Measurements from ENCODE around the gene VHLL. TPM values are rescaled to one million over a fixed set of nuclear protein-coding genes. Genes with fewer than 3 reads are reported as not detected.
A peak's percentile ranks its signal among the peaks of the same experiment; 100 is the strongest.

Gene VHLL
- total and polyA plus RNA-seq, 2 donors (not counting 1 experiment from before 2014, with no cell fraction given): not detected

GRCh38 chr1:156310962-156311361 is 11.9 kb upstream of the VHLL start:
- H3K9me3 ChIP-seq (ENCODE audit: control insufficient read depth, insufficient read depth, low read depth, low read length): no peaks in the 10 kb centered on the region

GRCh38 chr1:156308078-156308477 is 9.0 kb upstream of the VHLL start:
- no peak overlapping the region for H3K4me3 ChIP-seq (replicated peaks in 1 of 4; ENCODE audit: control extremely low read depth in 1 of 4, insufficient read depth in 1 of 4, low read depth in 3 of 4, low read length in 4 of 4)
- no peaks in the 10 kb centered on the region for H3K9me3 ChIP-seq (ENCODE audit: control insufficient read depth, insufficient read depth, low read depth, low read length)
- H3K36me3 ChIP-seq (ENCODE audit: control insufficient read depth, insufficient read depth, low read length): peaks cover 17% of the 10 kb centered on the region
- no peaks in the 10 kb centered on the region for H4K20me1 ChIP-seq (ENCODE audit: control insufficient read depth, extremely low read depth, insufficient read depth, low read length)
- DNase-seq (ENCODE audit: low read depth in 2 of 2): peak; percentile 54 to 63
- no peak overlapping the region for H3K27ac ChIP-seq (ENCODE audit: insufficient read depth, low read length)
- TF ChIP-seq EZH2 (IDR thresholded peaks at IDR 0.05; ENCODE audit: low read length, missing control alignments) (no peak), CTCF (conservative IDR thresholded peaks at IDR 0.05 in 1 of 2, IDR thresholded peaks at IDR 0.05 in 1 of 2; ENCODE audit: low read depth in 1 of 2, low read length in 2 of 2) (no peak)
- no peaks in the 10 kb centered on the region for H3K4me1 ChIP-seq (ENCODE audit: control insufficient read depth, extremely low read depth, insufficient read depth, low read length)
- H2AFZ ChIP-seq (ENCODE audit: low read length): no peak overlapping the region
- H3K79me2 ChIP-seq (ENCODE audit: control insufficient read depth, insufficient read depth, low read length): no peaks in the 10 kb centered on the region
- H3K4me2 ChIP-seq (ENCODE audit: extremely low read depth, insufficient read depth, low read length): no peak overlapping the region
- no peaks in the 10 kb centered on the region for H3K27me3 ChIP-seq (ENCODE audit: control insufficient read depth, insufficient read depth, low read length)
- no peak overlapping the region for H3K9ac ChIP-seq (ENCODE audit: insufficient read depth, low read length)

More at GRCh38 chr1:156310962-156311361, 11.9 kb upstream of the VHLL start:
- peak; percentile 36 to 67 for DNase-seq (ENCODE audit: low read depth in 2 of 2)
- no peaks in the 10 kb centered on the region for H3K79me2 ChIP-seq (ENCODE audit: control insufficient read depth, insufficient read depth, low read length)
- H3K9ac ChIP-seq (ENCODE audit: insufficient read depth, low read length): no peak overlapping the region
- no peak overlapping the region for H2AFZ ChIP-seq (ENCODE audit: low read length)
- TF ChIP-seq EZH2 (IDR thresholded peaks at IDR 0.05; ENCODE audit: low read length, missing control alignments) (no peak), CTCF (conservative IDR thresholded peaks at IDR 0.05 in 1 of 2, IDR thresholded peaks at IDR 0.05 in 1 of 2; ENCODE audit: low read depth in 1 of 2, low read length in 2 of 2) (no peak)
- H4K20me1 ChIP-seq (ENCODE audit: control insufficient read depth, extremely low read depth, insufficient read depth, low read length): no peaks in the 10 kb centered on the region
- no peak overlapping the region for H3K27ac ChIP-seq (ENCODE audit: insufficient read depth, low read length)
- H3K4me3 ChIP-seq (replicated peaks in 1 of 4; ENCODE audit: control extremely low read depth in 1 of 4, insufficient read depth in 1 of 4, low read depth in 3 of 4, low read length in 4 of 4): no peak overlapping the region
- H3K4me2 ChIP-seq (ENCODE audit: extremely low read depth, insufficient read depth, low read length): no peak overlapping the region
- no peaks in the 10 kb centered on the region for H3K27me3 ChIP-seq (ENCODE audit: control insufficient read depth, insufficient read depth, low read length)
- H3K4me1 ChIP-seq (ENCODE audit: control insufficient read depth, extremely low read depth, insufficient read depth, low read length): no peaks in the 10 kb centered on the region
- H3K36me3 ChIP-seq (ENCODE audit: control insufficient read depth, insufficient read depth, low read length): peaks cover 18% of the 10 kb centered on the region

- no peak overlapping the region for H2AFZ ChIP-seq (ENCODE audit: low read length)
- no peak overlapping the region for H3K27ac ChIP-seq (ENCODE audit: insufficient read depth, low read length)
- H3K9ac ChIP-seq (ENCODE audit: insufficient read depth, low read length): no peak overlapping the region
- peaks cover 11% of the 10 kb centered on the region for H3K36me3 ChIP-seq (ENCODE audit: control insufficient read depth, insufficient read depth, low read length)
- H3K4me1 ChIP-seq (ENCODE audit: control insufficient read depth, extremely low read depth, insufficient read depth, low read length): no peaks in the 10 kb centered on the region
- DNase-seq (ENCODE audit: low read depth in 2 of 2): peak in 1 of 2 donors; percentile 15
- H3K27me3 ChIP-seq (ENCODE audit: control insufficient read depth, insufficient read depth, low read length): no peaks in the 10 kb centered on the region
- H3K79me2 ChIP-seq (ENCODE audit: control insufficient read depth, insufficient read depth, low read length): no peaks in the 10 kb centered on the region
- no peaks in the 10 kb centered on the region for H3K9me3 ChIP-seq (ENCODE audit: control insufficient read depth, insufficient read depth, low read depth, low read length)
- no peak overlapping the region for H3K4me2 ChIP-seq (ENCODE audit: extremely low read depth, insufficient read depth, low read length)
- H3K4me3 ChIP-seq (replicated peaks in 1 of 4; ENCODE audit: control extremely low read depth in 1 of 4, insufficient read depth in 1 of 4, low read depth in 3 of 4, low read length in 4 of 4): no peak overlapping the region
- no peak for TF ChIP-seq EZH2 (IDR thresholded peaks at IDR 0.05; ENCODE audit: low read length, missing control alignments)
- no peak for TF ChIP-seq CTCF (conservative IDR thresholded peaks at IDR 0.05 in 1 of 2, IDR thresholded peaks at IDR 0.05 in 1 of 2; ENCODE audit: low read depth in 1 of 2, low read length in 2 of 2)
- no peaks in the 10 kb centered on the region for H4K20me1 ChIP-seq (ENCODE audit: control insufficient read depth, extremely low read depth, insufficient read depth, low read length)
Measured at GRCh38 chr1:156305215-156305614, 6.1 kb upstream of the VHLL start.
